Brain microvascular endothelial cell (primary cell): ENCODE data around the gene HRC.
"Not testable (repeated sequence)": the region's sequence is repeated elsewhere in the genome, so short reads cannot be mapped to it uniquely, and the experiment has no call there.

Experiments
- DNase-seq: peaks from one replicate; pipeline ENCODE4 v3.0.0-alpha.2; 2020
- H3K27ac ChIP-seq: fragments of 250-450 bp; sonication (Bioruptor Pico); 2 replicates; pipeline ENCODE4 v1.5.1; 2020; ENCODE audit warnings: mild to moderate bottlenecking, moderate library complexity
- H3K27me3 ChIP-seq: fragments of 250-450 bp; sonication (Bioruptor Pico); replicated peaks from 2 replicates; pipeline ENCODE4 v1.5.1; 2020; ENCODE audit warnings: mild to moderate bottlenecking
- H3K36me3 ChIP-seq: fragments of 250-450 bp; sonication (Bioruptor Pico); replicated peaks from 2 replicates; pipeline ENCODE4 v1.5.1; 2020; ENCODE audit warnings: mild to moderate bottlenecking
- H3K4me3 ChIP-seq: 2 replicates; pipeline ENCODE4 v1.5.1; 2011; ENCODE audit warnings: low read depth, mild to moderate bottlenecking, control low read depth, low read length, moderate library complexity
- in situ Hi-C: cut with HindIII; loops from 2 replicates; pipeline ENCODE4 v1.10.0; 2017; ENCODE audit warnings: low sequenced_read_pairs, low pct_ligation_motif_present
- TF ChIP-seq, protein P1 (sequence below): IDR thresholded peaks from 2 replicates; pipeline ENCODE4 v1.5.1; 2011; ENCODE audit warnings: low read depth, mild to moderate bottlenecking, moderate library complexity, low read length, control low read depth, inconsistent platforms; ENCODE audit errors: missing control alignments

HRC gene

DNA sequence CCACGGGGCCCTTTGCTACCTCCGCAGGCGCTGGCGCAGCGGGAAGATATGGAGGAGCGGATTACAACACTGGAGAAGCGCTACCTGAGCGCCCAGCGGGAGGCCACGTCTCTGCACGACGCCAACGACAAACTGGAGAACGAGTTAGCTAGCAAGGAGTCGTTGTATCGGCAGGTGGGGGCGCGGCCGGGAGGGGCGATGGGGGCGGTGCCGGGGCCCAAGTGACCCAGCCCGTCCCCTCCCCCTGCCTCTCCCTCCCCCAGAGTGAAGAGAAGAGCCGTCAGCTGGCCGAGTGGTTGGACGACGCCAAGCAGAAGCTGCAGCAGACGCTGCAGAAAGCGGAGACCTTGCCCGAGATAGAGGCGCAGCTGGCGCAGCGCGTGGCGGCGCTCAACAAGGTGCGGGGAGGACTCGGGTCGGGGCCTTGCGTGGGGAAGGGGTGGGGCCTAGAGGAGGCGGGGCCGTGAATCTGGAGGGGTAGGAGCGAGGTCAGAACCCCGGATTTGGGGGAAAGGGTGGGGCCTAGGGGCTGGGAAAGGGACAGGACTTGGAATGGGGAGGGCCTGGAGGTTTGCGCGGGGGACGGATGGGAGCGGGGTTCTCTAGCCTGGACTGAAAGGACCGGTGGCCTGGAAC is 22.1 kb downstream of the HRC start:
- Histone ChIP-seq H3K36me3 (no peaks in the 10 kb centered on the region), H3K4me3 (peak overlapping the region; percentile 5), H3K27me3 (no peaks in the 10 kb centered on the region), H3K27ac (no peak overlapping the region)
- DNase-seq: no peak
- TF ChIP-seq, protein P1, sequence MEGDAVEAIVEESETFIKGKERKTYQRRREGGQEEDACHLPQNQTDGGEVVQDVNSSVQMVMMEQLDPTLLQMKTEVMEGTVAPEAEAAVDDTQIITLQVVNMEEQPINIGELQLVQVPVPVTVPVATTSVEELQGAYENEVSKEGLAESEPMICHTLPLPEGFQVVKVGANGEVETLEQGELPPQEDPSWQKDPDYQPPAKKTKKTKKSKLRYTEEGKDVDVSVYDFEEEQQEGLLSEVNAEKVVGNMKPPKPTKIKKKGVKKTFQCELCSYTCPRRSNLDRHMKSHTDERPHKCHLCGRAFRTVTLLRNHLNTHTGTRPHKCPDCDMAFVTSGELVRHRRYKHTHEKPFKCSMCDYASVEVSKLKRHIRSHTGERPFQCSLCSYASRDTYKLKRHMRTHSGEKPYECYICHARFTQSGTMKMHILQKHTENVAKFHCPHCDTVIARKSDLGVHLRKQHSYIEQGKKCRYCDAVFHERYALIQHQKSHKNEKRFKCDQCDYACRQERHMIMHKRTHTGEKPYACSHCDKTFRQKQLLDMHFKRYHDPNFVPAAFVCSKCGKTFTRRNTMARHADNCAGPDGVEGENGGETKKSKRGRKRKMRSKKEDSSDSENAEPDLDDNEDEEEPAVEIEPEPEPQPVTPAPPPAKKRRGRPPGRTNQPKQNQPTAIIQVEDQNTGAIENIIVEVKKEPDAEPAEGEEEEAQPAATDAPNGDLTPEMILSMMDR: no peak
- in situ Hi-C loops: no loop called here

DNA sequence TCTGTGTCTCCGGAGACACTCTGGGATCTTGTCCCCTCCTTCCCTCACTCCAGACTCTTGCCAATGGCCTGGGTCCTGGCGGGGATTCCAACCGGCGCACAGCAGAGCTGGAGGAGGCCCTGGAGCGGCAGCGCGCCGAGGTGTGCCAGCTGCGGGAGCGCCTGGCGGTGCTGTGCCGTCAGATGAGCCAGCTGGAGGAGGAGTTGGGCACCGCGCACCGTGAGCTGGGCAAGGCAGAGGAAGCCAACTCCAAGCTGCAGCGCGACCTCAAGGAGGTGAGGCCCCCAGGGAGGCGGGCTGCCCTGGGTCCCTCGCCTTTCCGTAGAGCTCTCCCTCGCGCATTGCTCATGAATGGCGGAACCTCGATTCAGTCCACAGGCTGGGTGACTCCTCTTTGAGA is 24.9 kb downstream of the HRC start:
- H3K4me3 ChIP-seq: no peak overlapping the region
- TF ChIP-seq, protein P1: no peak
- H3K27ac ChIP-seq: no peak overlapping the region
- no peaks in the 10 kb centered on the region for H3K36me3 ChIP-seq
- no peak for DNase-seq
- in situ Hi-C loops: no loop called here
- H3K27me3 ChIP-seq: no peaks in the 10 kb centered on the region

DNA sequence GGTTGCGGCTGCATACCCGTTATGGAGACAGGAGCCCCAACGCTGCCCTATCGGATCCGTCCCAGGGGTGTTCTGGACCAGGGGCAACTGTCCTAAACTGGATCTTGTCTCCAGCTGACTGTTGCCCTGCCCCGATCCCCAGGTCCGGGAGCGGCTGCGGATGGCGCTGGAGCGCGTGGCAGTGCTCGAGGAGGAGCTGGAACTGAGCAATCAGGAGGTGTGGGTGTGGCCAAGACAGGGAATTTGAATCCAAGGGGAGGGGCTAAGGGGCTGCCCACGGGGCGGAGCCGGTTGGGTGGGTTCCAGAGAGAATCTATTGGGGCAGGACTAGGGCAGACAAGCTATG is 26.0 kb downstream of the HRC start:
- H3K4me3 ChIP-seq: no peak overlapping the region
- no peaks in the 10 kb centered on the region for H3K27me3 ChIP-seq
- no peaks in the 10 kb centered on the region for H3K36me3 ChIP-seq
- TF ChIP-seq, protein P1: no peak
- no peak overlapping the region for H3K27ac ChIP-seq
- in situ Hi-C loops: no loop called here
- no peak for DNase-seq

DNA sequence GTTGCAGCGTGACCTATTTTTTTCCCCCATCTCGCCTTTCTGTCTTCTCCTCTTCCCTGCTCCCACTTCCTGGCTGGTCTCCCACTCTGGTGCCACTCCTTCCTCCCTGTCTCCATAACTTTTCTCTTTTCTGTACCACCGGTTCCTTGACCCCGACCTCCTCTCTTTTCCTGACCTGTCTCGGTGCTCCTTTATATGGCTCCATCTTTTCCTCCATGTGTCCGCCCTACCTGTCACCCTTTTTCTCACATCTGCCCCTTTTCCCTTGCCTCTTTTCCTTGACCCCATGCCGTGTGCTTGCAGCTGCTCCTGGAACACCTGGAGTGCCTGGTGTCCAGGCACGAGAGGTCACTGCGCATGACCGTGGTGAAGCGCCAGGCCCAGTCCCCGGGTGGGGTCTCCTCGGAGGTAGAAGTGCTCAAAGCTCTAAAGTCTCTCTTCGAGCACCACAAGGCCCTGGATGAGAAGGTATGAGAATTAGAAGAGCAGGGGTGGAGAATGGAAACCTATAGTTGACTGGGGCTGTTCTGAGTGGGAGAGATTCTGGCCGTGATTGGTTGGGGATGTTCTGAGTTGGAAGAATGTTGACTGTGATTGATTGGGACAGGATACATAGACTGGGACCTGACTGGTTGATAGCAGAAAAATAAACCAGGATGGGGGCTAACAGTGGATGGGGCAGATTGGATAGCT is 26.5 kb downstream of the HRC start:
- no peak for DNase-seq
- TF ChIP-seq, protein P1: no peak
- in situ Hi-C loops: no loop called here
- Histone ChIP-seq H3K36me3 (no peaks in the 10 kb centered on the region), H3K4me3 (peak overlapping the region; percentile 24), H3K27ac (no peak overlapping the region), H3K27me3 (no peaks in the 10 kb centered on the region)

DNA sequence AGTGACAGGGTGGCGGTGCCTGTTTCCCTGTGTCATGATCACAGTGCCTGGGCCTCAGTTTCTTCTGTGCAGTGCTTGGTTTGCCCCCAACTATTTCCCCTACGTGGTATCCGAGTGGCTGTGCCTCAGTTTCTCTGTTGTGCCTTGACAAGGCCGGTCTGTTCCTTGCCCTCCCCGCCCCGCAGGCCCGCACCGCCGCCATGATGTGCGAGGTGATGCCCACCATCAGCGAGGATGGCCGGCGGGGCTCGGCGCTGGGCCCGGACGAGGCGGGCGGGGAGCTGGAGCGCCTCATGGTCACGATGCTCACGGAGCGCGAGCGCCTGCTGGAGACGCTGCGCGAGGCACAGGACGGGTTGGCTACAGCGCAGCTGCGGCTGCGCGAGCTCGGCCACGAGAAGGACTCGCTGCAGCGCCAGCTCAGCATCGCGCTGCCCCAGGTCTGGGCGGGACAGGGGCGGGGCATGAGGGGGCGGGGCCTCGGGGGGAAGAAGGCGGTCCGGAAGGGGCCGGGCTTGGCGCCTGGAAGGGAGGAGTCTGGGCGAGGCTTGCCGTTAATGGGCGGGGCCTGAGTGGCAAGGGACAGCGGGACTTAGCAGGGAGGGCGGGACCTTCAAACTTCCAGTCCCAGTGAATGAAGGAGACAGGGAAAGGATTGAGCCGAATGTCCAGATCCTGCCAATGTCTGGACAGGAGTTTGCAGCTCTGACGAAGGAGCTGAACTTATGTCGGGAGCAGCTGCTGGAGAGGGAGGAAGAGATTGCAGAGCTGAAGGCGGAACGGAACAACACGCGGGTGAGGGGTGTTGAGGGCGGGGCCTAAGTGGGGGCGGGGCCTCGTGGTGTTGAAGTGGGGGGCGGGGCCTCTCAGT is 27.3 kb downstream of the HRC start:
- in situ Hi-C loops: no loop called here
- peak; percentile 94 for DNase-seq
- Histone ChIP-seq H3K27ac (no peak overlapping the region), H3K27me3 (no peaks in the 10 kb centered on the region), H3K36me3 (no peaks in the 10 kb centered on the region), H3K4me3 (peak overlapping the region; percentile 48)
- TF ChIP-seq, protein P1: no peak

DNA sequence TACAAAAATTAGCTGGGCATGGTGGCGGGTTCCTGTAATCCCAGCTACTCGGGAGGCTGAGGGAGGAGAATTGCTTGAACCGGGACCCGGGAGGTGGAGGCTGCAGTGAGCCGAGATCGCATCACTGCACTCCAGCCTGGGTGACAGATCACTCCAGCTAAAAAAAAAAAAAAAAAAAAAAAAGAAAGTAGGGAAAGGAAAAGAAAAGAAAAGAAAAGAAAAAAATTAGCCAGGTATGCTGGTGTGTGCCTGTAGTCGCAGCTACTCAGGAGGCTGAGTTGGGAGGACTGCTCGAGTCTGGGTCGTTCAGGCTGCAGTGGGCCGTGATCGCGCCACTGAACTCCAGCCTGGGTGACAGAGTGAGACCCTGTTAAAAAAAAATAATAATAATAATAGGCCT is 28.0 kb downstream of the HRC start:
- H3K4me3 ChIP-seq, DNase-seq, H3K36me3 ChIP-seq, H3K27ac ChIP-seq, in situ Hi-C loops, H3K27me3 ChIP-seq: not testable (repeated sequence)
